HG03432 (cell line): Measurements from ENCODE around the gene LNP1.
A peak's percentile ranks its signal among the peaks of the same experiment; 100 is the strongest.
"Not testable (repeated sequence)": the region's sequence is repeated elsewhere in the genome, so short reads cannot be mapped to it uniquely, and the experiment has no call there.

ENCODE experiments used
- ATAC-seq: cut with Tn5 transposase; IDR thresholded peaks from one replicate; pipeline ENCODE4 v1.9.1; 2021; ENCODE audit warnings: mild to moderate bottlenecking, moderate library complexity; ENCODE audit not compliant: unreplicated experiment

The LNP1 gene

GRCh38 chr3:100400780-100401673 lies at the start of gene LNP1, which contains the start of gene TOMM70:
Gene LNP1 (plus strand): TSS chr3:100401539. CDS start chr3:100429730, 28,191 bp downstream.
Gene TOMM70 (minus strand): TSS chr3:100401089. CDS start chr3:100400949, 140 bp downstream.
- peak; percentile 93 for ATAC-seq

GRCh38 chr3:100351770-100352169 lies 49.6 kb upstream of the LNP1 start:
- not testable (repeated sequence) for ATAC-seq

- no peak for ATAC-seq
Observed at GRCh38 chr3:100352296-100353231, 48.8 kb upstream of the LNP1 start.

GRCh38 chr3:100354850-100355249 lies 46.5 kb upstream of the LNP1 start:
- ATAC-seq, result peak; percentile 58

GRCh38 chr3:100358413-100358812 lies 42.9 kb upstream of the LNP1 start:
- ATAC-seq, result no peak

- no peak for ATAC-seq
Observed at GRCh38 chr3:100359035-100359434, 42.3 kb upstream of the LNP1 start.

- no peak for ATAC-seq
Observed at GRCh38 chr3:100360757-100361496, 40.4 kb upstream of the LNP1 start.

GRCh38 chr3:100361897-100362296 lies 39.4 kb upstream of the LNP1 start:
- no peak for ATAC-seq

GRCh38 chr3:100364421-100364820 lies 36.9 kb upstream of the LNP1 start:
- ATAC-seq, result no peak

GRCh38 chr3:100366424-100366823 lies 34.9 kb upstream of the LNP1 start:
- ATAC-seq, result no peak

GRCh38 chr3:100368441-100368840 lies 32.9 kb upstream of the LNP1 start:
- no peak for ATAC-seq

GRCh38 chr3:100370756-100371155 lies 30.6 kb upstream of the LNP1 start:
- ATAC-seq, result no peak

- ATAC-seq, result no peak
Observed at GRCh38 chr3:100374521-100374920, 26.8 kb upstream of the LNP1 start.

GRCh38 chr3:100376301-100376700 lies 25.0 kb upstream of the LNP1 start:
- ATAC-seq, result no peak

- ATAC-seq, result no peak
Observed at GRCh38 chr3:100384733-100385525, 16.4 kb upstream of the LNP1 start.

- ATAC-seq, result no peak
Observed at GRCh38 chr3:100386437-100387074, 14.8 kb upstream of the LNP1 start.

GRCh38 chr3:100389025-100389424 lies 12.3 kb upstream of the LNP1 start:
- ATAC-seq, result no peak

GRCh38 chr3:100395679-100396431 lies 5.5 kb upstream of the LNP1 start:
- no peak for ATAC-seq

GRCh38 chr3:100396967-100397366 lies 4.4 kb upstream of the LNP1 start:
- ATAC-seq, result no peak
